ENCODE results near the gene ADARB2.

ADARB2 gene

GRCh38 chr10:1611936-1612550 is 125.3 kb downstream of the ADARB2 start:
- CTCF ChIA-PET: no interaction called here
- DNase-seq (ENCODE audit: low read depth, low spot score): no peak
- no peak overlapping the region for H3K4me3 ChIP-seq (ENCODE audit: low read depth, low read length)
- TF ChIP-seq, protein P1, sequence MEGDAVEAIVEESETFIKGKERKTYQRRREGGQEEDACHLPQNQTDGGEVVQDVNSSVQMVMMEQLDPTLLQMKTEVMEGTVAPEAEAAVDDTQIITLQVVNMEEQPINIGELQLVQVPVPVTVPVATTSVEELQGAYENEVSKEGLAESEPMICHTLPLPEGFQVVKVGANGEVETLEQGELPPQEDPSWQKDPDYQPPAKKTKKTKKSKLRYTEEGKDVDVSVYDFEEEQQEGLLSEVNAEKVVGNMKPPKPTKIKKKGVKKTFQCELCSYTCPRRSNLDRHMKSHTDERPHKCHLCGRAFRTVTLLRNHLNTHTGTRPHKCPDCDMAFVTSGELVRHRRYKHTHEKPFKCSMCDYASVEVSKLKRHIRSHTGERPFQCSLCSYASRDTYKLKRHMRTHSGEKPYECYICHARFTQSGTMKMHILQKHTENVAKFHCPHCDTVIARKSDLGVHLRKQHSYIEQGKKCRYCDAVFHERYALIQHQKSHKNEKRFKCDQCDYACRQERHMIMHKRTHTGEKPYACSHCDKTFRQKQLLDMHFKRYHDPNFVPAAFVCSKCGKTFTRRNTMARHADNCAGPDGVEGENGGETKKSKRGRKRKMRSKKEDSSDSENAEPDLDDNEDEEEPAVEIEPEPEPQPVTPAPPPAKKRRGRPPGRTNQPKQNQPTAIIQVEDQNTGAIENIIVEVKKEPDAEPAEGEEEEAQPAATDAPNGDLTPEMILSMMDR (IDR thresholded peaks at IDR 0.05; ENCODE audit: insufficient read depth, low read length, missing control alignments): no peak
- POLR2A ChIA-PET: no interaction called here

DNA sequence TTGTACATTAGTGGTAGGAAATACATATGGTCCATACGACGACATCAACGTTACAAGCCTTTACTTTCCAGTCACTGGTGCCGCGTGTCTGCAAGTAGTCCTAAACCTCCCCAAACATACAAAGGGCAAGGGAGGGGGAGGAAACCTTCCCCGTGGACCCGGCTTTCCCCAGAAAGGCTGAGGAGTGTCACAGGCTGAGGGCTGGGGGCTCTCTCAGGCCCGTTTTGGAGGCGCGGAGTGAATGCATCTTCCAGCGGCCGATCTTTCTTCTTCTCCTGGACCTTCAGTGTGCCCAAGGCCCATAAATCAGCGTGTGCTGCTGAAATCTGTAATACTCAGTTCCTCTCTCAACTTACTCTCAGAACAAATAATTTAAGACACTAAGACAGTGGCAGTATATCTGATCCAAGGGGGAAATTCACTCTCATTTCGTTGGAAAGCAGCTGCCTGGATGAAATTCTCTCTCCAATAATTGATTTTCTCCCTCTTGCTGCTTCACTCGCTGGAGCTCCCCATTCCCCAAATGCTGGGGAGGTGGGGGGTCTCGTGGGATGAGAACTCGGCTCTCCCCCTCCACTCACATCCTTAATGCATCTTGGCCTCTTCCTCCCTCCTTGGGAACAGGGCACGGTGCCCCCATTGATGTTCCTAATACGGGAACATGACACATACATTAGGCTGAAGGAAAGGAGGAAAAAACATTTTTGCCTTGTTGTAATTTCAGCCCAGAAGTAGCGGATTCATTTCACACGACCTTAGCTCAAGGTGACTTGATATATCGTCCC is 126.1 kb downstream of the ADARB2 start:
- POLR2A ChIA-PET: no interaction called here
- H3K4me3 ChIP-seq (ENCODE audit: low read depth, low read length): no peak overlapping the region
- no peak for DNase-seq (ENCODE audit: low read depth, low spot score)
- CTCF ChIA-PET: no interaction called here
- TF ChIP-seq, protein P1 (IDR thresholded peaks at IDR 0.05; ENCODE audit: insufficient read depth, low read length, missing control alignments): no peak

DNA sequence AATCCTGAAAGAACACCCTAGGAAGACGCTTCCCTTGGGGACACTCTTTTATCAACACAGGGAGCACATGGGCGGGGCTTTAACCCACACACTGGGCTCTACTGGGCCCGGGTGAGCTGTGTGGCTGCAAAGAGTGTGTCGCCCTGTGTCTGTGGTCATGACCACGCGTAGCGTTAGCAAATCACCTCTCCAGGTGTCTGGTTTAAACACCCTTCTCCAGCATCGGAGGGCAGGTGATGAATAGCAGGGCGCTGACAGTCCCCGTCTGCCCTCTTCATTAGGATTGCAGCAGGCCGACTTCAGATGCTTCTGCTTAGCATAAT is 127.7 kb downstream of the ADARB2 start:
- ChIA-PET CTCF (no interaction called here), POLR2A (no interaction called here)
- DNase-seq (ENCODE audit: low read depth, low spot score): no peak
- H3K4me3 ChIP-seq (ENCODE audit: low read depth, low read length): no peak overlapping the region
- TF ChIP-seq, protein P1 (IDR thresholded peaks at IDR 0.05; ENCODE audit: insufficient read depth, low read length, missing control alignments): no peak

GRCh38 chr10:1608851-1609647 is 128.3 kb downstream of the ADARB2 start:
- DNase-seq (ENCODE audit: low read depth, low spot score): no peak
- H3K4me3 ChIP-seq (ENCODE audit: low read depth, low read length): no peak overlapping the region
- CTCF ChIA-PET: interaction anchor here (0.6 kb wide), 1 partner anchor 95 kb away, joined by 3 read pairs; no protein-coding TSS in a partner anchor
- POLR2A ChIA-PET: no interaction called here
- TF ChIP-seq, protein P1 (IDR thresholded peaks at IDR 0.05; ENCODE audit: insufficient read depth, low read length, missing control alignments): no peak

DNA sequence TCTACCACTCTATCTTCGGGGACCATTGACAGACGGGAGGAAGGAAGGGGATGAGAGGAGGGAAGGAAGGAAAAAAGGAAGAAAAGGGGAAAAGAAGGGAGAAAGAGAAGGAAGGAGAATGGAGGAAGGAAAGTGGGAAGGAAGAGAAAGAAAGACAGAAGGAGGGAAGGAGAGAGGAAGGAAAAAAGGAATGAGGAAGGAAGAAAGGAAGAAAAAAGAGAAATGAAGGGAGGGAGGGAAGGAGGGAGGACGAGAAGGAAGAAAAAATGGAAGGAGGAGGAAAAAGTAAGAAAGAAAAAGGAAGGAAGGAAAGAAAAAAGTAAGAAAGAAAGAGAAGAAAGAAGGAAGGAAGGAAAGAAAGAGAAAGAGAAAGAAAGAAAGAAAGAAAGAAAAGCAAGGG is 128.9 kb downstream of the ADARB2 start:
- DNase-seq (ENCODE audit: low read depth, low spot score): no peak
- H3K4me3 ChIP-seq (ENCODE audit: low read depth, low read length): no peak overlapping the region
- CTCF ChIA-PET: interaction anchor here (0.6 kb wide), 1 partner anchor 96 kb away, joined by 3 read pairs; no protein-coding TSS in a partner anchor
- POLR2A ChIA-PET: no interaction called here
- TF ChIP-seq, protein P1 (IDR thresholded peaks at IDR 0.05; ENCODE audit: insufficient read depth, low read length, missing control alignments): no peak

- TF ChIP-seq, protein P1 (IDR thresholded peaks at IDR 0.05; ENCODE audit: insufficient read depth, low read length, missing control alignments): no peak
- no peak for DNase-seq (ENCODE audit: low read depth, low spot score)
- CTCF ChIA-PET: no interaction called here
- POLR2A ChIA-PET: no interaction called here
- no peak overlapping the region for H3K4me3 ChIP-seq (ENCODE audit: low read depth, low read length)
These were observed 129.9 kb downstream of the ADARB2 start for GRCh38 chr10:1607466-1607865.

Measured in AG04449 (cell line).